Measurements from ENCODE around the gene IGSF8.

IGSF8 gene

DNA sequence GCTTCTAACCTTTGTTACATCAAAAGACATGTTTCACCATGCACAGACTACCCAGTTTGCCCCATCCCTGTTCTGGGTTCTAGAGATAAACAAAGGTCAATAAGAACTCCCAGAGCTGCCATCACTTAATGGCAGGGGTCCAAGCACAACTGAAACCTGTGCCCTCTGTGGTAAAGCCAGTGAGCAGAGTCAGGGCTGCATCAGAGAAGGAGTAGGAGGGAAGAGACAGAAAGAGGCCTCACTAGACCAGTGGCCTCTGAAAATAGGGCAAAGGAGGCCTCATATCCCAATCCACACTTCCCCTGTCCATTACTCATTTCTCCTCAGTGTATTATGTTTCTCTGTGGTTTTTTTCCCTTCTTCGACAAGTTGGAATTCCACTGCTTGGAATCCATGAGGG lies 27.3 kb upstream of the IGSF8 start:
- Histone ChIP-seq H3K27me3 (replicated peaks; ENCODE audit: control insufficient read depth, insufficient read depth, low read length) (peaks cover 1% of the 10 kb centered on the region), H3K4me3 (replicated peaks; ENCODE audit: low read depth, low read length) (no peak overlapping the region), H3K36me3 (ENCODE audit: control insufficient read depth, insufficient read depth, low read length) (no peaks in the 10 kb centered on the region)
- no peak for DNase-seq (ENCODE audit: extremely low read depth, insufficient read length)
- TF ChIP-seq, protein P1, sequence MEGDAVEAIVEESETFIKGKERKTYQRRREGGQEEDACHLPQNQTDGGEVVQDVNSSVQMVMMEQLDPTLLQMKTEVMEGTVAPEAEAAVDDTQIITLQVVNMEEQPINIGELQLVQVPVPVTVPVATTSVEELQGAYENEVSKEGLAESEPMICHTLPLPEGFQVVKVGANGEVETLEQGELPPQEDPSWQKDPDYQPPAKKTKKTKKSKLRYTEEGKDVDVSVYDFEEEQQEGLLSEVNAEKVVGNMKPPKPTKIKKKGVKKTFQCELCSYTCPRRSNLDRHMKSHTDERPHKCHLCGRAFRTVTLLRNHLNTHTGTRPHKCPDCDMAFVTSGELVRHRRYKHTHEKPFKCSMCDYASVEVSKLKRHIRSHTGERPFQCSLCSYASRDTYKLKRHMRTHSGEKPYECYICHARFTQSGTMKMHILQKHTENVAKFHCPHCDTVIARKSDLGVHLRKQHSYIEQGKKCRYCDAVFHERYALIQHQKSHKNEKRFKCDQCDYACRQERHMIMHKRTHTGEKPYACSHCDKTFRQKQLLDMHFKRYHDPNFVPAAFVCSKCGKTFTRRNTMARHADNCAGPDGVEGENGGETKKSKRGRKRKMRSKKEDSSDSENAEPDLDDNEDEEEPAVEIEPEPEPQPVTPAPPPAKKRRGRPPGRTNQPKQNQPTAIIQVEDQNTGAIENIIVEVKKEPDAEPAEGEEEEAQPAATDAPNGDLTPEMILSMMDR (IDR thresholded peaks at IDR 0.05; ENCODE audit: insufficient read depth, low read length, poor library complexity, severe bottlenecking): no peak

DNA sequence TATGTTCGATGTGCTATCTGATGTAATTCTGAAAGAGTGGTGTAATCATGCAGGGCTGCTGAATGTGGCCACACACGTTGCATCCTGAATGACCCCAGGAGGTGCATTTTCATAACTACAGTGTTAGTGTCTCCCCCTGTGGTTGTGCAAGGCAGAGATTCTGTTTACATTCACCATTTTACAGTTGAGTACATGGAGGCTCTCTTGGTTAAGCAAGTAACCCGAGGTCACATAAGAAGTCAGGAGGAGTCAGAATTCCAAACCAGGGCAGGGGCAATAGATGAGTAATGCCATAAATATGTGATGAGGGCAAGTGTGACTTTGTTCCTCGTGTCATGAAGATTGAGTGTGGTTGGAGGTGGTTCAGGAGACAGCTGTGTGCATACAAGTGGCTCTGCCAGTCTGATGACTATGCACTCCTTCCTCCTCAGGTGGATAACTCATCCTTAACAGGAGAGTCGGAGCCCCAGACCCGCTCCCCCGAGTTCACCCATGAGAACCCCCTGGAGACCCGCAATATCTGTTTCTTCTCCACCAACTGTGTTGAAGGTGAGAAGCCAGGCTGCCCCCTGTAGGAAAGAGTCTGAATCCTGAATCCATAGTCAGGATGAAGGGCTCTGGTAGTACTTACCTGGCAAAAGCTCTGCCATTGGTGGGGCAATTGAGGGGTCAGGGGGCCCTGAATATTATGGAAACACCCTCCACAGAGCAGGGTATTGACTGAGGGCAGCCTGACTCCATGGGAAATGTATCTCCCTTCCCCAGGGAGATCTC lies 26.5 kb upstream of the IGSF8 start:
- Histone ChIP-seq H3K4me3 (replicated peaks; ENCODE audit: low read depth, low read length) (no peak overlapping the region), H3K36me3 (ENCODE audit: control insufficient read depth, insufficient read depth, low read length) (no peaks in the 10 kb centered on the region), H3K27me3 (replicated peaks; ENCODE audit: control insufficient read depth, insufficient read depth, low read length) (no peaks in the 10 kb centered on the region)
- DNase-seq (ENCODE audit: extremely low read depth, insufficient read length): no peak
- TF ChIP-seq, protein P1 (IDR thresholded peaks at IDR 0.05; ENCODE audit: insufficient read depth, low read length, poor library complexity, severe bottlenecking): no peak

DNA sequence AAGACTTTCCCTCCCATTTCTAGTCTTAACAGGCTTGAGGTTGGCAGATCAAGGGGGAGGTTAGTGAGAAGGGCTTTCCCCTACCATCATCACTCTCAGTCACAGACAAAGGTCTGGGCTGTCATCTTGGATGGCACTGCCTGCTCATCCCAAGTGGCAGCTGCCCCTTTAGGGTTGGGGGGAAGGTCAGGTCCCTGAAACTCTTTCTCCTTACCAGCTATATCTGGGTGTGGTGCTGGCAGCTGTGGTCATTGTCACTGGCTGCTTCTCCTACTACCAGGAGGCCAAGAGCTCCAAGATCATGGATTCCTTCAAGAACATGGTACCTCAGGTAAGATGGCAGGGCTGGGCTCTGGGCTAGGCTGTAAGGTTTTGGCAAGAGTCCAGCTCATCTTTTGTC lies 25.3 kb upstream of the IGSF8 start:
- Histone ChIP-seq H3K36me3 (ENCODE audit: control insufficient read depth, insufficient read depth, low read length) (no peaks in the 10 kb centered on the region), H3K4me3 (replicated peaks; ENCODE audit: low read depth, low read length) (no peak overlapping the region), H3K27me3 (replicated peaks; ENCODE audit: control insufficient read depth, insufficient read depth, low read length) (no peaks in the 10 kb centered on the region)
- DNase-seq (ENCODE audit: extremely low read depth, insufficient read length): no peak
- TF ChIP-seq, protein P1 (IDR thresholded peaks at IDR 0.05; ENCODE audit: insufficient read depth, low read length, poor library complexity, severe bottlenecking): no peak

DNA sequence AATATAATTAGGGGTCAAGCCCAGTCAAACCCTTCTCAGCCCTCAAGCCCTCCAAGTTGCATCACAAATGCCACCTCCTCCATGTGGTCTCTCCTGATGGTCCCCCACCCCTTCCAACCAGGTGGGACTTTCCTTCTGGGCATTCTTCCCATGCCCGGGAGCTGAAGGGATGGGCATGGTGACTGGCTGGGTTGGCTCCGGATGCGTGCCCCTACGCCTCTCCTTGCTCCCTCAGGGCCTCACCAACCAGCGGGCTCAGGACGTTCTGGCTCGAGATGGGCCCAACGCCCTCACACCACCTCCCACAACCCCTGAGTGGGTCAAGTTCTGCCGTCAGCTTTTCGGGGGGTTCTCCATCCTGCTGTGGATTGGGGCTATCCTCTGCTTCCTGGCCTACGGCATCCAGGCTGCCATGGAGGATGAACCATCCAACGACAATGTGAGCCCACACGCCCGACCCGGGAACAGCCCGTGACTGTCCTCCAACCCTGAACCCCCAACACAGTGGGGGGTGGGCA lies 24.6 kb upstream of the IGSF8 start:
- TF ChIP-seq, protein P1 (IDR thresholded peaks at IDR 0.05; ENCODE audit: insufficient read depth, low read length, poor library complexity, severe bottlenecking): no peak
- Histone ChIP-seq H3K4me3 (replicated peaks; ENCODE audit: low read depth, low read length) (no peak overlapping the region), H3K36me3 (ENCODE audit: control insufficient read depth, insufficient read depth, low read length) (no peaks in the 10 kb centered on the region), H3K27me3 (replicated peaks; ENCODE audit: control insufficient read depth, insufficient read depth, low read length) (no peaks in the 10 kb centered on the region)
- no peak for DNase-seq (ENCODE audit: extremely low read depth, insufficient read length)

DNA sequence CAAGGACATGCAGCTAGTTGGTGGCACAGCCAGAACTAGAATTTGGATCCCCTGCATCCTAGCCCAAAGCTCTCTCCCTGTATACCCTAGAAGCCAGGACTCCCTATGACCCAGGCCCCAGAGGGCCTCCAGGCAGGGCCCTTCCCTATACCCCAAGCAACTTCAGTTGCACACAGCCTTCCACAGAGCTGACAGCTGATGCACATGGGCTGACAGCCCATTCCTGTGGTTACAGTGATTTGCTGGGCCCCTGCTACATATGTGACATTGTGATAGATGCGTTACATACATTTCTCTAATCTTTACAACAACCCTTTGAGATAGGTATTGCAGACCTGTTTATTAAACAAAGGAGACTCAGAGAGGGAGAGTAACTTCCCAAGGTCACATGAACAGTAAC lies 23.0 kb upstream of the IGSF8 start:
- Histone ChIP-seq H3K4me3 (replicated peaks; ENCODE audit: low read depth, low read length) (no peak overlapping the region), H3K36me3 (ENCODE audit: control insufficient read depth, insufficient read depth, low read length) (no peaks in the 10 kb centered on the region), H3K27me3 (replicated peaks; ENCODE audit: control insufficient read depth, insufficient read depth, low read length) (peaks cover 1% of the 10 kb centered on the region; the same call in 1 of the 2 replicates)
- TF ChIP-seq, protein P1 (IDR thresholded peaks at IDR 0.05; ENCODE audit: insufficient read depth, low read length, poor library complexity, severe bottlenecking): no peak
- DNase-seq (ENCODE audit: extremely low read depth, insufficient read length): no peak

Measured in GM06990 (cell line).